ENCODE results near the gene SLC13A5. TPM values are rescaled to one million over a fixed set of nuclear protein-coding genes. Genes with fewer than 3 reads are reported as not detected.
A peak's percentile ranks its signal among the peaks of the same experiment; 100 is the strongest.

SLC13A5 gene
- total RNA-seq, 1 donor from 2014 or later = 0.54 TPM

DNA sequence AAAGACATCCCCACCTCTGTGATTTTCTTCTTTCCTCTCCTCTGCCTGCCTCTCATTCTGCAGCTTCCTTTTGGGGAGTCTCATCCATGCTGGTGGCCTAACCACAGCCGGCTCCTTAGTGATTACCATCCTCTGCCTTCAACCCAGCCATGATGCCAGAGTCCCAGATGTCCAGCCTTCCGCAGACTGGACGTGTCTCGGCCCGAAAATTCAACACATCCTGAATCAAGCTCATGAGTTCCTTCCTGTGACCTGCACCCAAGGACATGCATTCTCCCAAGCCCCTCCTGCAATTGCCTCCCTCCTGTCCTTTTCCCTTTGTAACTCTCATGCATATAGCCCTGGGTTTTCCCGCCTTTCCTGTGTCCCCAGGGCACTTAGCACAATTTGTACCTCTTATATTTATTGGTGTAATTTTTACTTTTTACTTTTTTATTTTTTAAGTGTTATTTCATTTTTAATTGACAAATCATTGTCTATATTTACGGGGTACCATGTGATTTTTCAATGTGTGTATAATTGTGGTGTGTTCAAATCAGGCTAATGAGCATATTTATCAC, 1.2 kb upstream of the SLC13A5 start:
- H3K27ac Mint-ChIP-seq (ENCODE audit: unreplicated experiment) = no peak overlapping the region
- peaks cover 78% of the 10 kb centered on the region for H3K27me3 Mint-ChIP-seq (ENCODE audit: low read depth)
- H3K36me3 Mint-ChIP-seq (ENCODE audit: low read depth) = no peaks in the 10 kb centered on the region
- peak overlapping the region; percentile 83 for H3K4me3 Mint-ChIP-seq
- peaks cover 10% of the 10 kb centered on the region for H3K9me3 Mint-ChIP-seq
- H3K4me1 Mint-ChIP-seq = peaks cover 19% of the 10 kb centered on the region
- no peak for DNase-seq (ENCODE audit: low read depth, low spot score)
- TF ChIP-seq, protein P1, sequence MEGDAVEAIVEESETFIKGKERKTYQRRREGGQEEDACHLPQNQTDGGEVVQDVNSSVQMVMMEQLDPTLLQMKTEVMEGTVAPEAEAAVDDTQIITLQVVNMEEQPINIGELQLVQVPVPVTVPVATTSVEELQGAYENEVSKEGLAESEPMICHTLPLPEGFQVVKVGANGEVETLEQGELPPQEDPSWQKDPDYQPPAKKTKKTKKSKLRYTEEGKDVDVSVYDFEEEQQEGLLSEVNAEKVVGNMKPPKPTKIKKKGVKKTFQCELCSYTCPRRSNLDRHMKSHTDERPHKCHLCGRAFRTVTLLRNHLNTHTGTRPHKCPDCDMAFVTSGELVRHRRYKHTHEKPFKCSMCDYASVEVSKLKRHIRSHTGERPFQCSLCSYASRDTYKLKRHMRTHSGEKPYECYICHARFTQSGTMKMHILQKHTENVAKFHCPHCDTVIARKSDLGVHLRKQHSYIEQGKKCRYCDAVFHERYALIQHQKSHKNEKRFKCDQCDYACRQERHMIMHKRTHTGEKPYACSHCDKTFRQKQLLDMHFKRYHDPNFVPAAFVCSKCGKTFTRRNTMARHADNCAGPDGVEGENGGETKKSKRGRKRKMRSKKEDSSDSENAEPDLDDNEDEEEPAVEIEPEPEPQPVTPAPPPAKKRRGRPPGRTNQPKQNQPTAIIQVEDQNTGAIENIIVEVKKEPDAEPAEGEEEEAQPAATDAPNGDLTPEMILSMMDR (conservative IDR thresholded peaks at IDR 0.05) = no peak

DNA sequence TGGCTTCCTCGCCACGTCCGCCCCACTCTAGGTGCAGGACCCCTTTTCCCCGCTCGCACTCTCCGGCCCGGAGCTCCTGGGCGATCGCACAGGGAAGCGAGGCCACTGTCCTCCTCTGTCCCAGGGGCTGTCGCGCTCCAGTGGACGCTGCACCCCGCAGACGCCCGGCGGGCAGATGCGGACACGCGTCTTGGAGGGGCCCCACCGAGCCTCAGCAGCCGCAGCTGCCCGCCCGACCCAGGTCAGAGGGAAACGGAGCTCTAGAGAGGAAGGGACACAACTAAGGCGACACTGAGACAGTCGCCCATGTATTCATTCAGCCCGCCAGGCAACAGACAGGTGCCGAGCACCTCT, 726 bp upstream of the SLC13A5 start:
- H3K9me3 Mint-ChIP-seq = peaks cover 10% of the 10 kb centered on the region
- peak overlapping the region; percentile 83 for H3K4me3 Mint-ChIP-seq
- DNase-seq (ENCODE audit: low read depth, low spot score) = no peak
- no peak overlapping the region for H3K27ac Mint-ChIP-seq (ENCODE audit: unreplicated experiment)
- H3K4me1 Mint-ChIP-seq = peaks cover 19% of the 10 kb centered on the region
- peaks cover 74% of the 10 kb centered on the region for H3K27me3 Mint-ChIP-seq (ENCODE audit: low read depth)
- H3K36me3 Mint-ChIP-seq (ENCODE audit: low read depth) = no peaks in the 10 kb centered on the region
- TF ChIP-seq, protein P1 (conservative IDR thresholded peaks at IDR 0.05) = no peak

DNA sequence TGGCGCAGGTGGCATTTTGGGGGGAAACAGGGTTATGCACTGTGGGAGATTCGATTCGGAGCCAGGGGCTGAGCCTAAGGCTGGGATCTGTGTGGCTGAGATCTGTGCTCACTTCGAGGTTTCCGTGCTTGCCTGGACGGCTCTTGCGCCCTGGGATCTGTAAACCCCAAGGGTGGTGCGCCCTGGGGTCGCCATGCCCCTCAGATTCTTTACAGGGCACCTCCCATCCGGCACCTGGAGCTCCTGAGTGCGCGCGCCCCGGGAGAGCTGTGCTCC, 377 bp downstream of the SLC13A5 start:
- no peak for DNase-seq (ENCODE audit: low read depth, low spot score)
- TF ChIP-seq, protein P1 (conservative IDR thresholded peaks at IDR 0.05) = no peak
- Mint-ChIP-seq H3K27me3 (ENCODE audit: low read depth) (peaks cover 77% of the 10 kb centered on the region), H3K4me3 (peak overlapping the region; percentile 85), H3K27ac (ENCODE audit: unreplicated experiment) (no peak overlapping the region), H3K9me3 (peaks cover 8% of the 10 kb centered on the region), H3K4me1 (peaks cover 19% of the 10 kb centered on the region), H3K36me3 (ENCODE audit: low read depth) (no peaks in the 10 kb centered on the region)

DNA sequence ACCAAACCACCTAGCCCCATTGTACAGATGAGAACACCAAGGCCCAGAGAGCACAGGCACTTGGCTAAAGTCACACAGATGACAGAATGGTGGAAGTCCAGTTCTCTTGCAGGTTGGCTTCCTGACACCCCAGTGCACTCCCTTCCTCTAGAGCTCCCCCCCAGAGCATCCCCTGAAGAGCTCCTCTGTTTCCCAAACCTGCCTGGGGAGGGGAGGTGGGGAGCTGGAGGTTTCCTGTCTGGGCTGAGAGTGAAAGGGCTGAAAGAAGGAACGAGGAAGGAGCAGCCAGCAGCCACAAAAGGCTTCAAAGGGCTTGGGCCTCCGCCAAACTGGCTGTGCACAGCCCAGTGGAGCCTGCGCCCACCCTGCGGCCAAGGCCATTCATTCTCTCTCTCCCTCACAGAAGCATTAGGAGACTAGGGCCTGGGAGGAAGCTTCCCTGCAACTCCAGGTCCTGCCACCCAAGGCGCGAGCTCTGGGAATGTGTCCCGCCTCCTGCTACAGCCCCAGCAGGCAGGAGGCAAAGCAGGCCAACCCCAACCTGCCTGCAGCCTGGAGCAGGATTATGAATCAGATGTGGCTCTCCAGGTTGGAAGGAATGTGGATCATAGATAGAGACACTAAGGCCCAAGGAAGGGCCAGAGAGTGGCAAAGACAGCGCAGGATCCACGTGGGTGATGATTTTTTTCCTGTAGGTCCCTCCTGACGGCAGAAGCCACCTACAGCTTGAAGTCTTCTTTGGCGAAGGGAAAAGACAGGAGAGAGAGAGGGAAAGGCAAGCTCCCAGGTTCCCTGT, 913 bp downstream of the SLC13A5 start:
- DNase-seq (ENCODE audit: low read depth, low spot score) = no peak
- peaks cover 75% of the 10 kb centered on the region for H3K27me3 Mint-ChIP-seq (ENCODE audit: low read depth)
- H3K36me3 Mint-ChIP-seq (ENCODE audit: low read depth) = no peaks in the 10 kb centered on the region
- no peak overlapping the region for H3K27ac Mint-ChIP-seq (ENCODE audit: unreplicated experiment)
- peak overlapping the region; percentile 85 for H3K4me3 Mint-ChIP-seq
- H3K9me3 Mint-ChIP-seq = peaks cover 8% of the 10 kb centered on the region
- TF ChIP-seq, protein P1 (conservative IDR thresholded peaks at IDR 0.05) = no peak
- H3K4me1 Mint-ChIP-seq = peaks cover 19% of the 10 kb centered on the region

DNA sequence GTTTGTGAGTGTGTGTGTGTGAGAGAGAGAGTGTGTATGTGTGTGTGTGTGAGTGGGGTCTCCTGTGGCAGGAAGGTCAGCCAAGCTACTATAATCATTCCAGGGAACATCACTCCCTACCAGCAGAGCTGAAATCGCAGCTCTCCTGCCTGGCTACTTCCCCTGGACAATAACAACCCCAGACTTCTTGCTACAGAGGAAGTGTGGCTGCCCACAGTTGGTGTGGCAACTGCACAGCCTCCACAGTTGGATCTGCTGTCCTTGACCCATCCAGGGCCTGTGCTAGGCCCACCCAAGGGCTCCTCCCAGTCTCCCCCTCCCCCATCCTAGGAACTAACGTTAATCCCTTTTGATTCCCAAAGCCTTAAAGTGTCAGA, 1.5 kb downstream of the SLC13A5 start:
- H3K4me3 Mint-ChIP-seq = peak overlapping the region; percentile 85

More for the DNA sequence above, 1.5 kb downstream of the SLC13A5 start:
- DNase-seq (ENCODE audit: low read depth, low spot score) = no peak
- H3K27me3 Mint-ChIP-seq (ENCODE audit: low read depth) = peaks cover 78% of the 10 kb centered on the region
- no peaks in the 10 kb centered on the region for H3K36me3 Mint-ChIP-seq (ENCODE audit: low read depth)
- H3K27ac Mint-ChIP-seq (ENCODE audit: unreplicated experiment) = no peak overlapping the region
- peaks cover 6% of the 10 kb centered on the region for H3K9me3 Mint-ChIP-seq
- peaks cover 19% of the 10 kb centered on the region for H3K4me1 Mint-ChIP-seq
- TF ChIP-seq, protein P1 (conservative IDR thresholded peaks at IDR 0.05) = no peak
